Eye (tissue), 1 donor: ENCODE data around the gene ROM1.

Experiments
- DNase-seq: peaks from one replicate; pipeline ENCODE4 v3.0.0-alpha.2; 2015

ROM1 gene

DNA sequence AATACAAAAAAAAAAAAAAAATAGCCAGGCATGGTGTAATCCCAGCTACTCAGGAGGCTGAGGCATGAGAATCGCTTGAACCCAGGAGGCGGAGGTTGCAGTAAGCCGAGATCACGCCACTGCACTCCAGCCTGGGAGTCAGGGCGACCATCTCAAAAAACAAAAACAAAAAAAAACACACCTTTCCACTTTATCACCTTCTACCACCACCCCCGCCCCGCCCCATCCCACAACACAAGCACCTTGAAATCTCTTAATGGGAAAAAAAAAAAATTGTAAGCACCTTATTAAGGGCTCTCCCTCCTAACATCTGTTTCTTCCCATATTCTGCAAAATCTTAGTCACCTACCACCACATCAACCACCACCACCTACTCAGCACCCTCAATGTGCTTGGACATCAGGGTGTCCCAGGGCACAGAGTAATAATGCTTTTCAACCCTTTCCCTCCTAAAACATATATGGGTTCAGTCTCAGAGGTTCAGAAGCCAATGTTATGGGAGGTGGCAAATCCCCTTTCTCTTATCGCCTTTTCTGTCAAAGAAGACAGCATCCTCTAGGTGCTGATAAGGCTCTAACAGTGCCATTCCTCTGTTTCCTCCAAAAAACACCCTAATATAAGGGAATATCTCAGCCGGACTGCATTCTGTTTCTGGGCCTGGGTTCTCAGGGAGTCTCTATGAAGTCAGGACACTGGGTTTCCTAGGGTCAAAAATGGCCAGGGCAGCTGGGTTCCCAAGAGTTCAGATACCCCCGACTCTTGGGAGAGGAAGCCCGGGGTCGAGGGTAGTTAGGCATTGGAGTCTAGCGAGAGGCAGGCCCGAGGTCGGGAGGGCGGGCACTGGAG, 39.3 kb downstream of the ROM1 start:
- DNase-seq: no peak

DNA sequence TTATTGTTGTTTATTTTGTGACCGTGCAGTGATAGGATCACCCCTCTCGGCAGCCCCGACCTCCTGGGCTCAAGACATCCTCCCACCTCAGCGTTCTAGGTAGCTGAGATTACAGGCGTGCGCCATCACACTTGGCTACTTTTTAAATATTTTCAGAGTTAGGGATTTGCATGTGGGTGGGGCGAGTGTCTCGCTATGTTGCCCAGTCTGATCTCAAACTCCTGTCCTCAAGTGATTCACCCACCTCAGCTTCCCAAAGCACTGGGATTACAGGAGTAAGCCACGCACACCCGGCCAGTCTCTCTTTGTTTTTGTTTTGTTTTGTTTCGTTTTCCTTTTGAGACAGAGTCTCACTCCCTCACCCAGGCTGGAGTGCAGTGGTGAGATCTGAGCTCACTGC, 41.2 kb downstream of the ROM1 start:
- DNase-seq: no peak

DNA sequence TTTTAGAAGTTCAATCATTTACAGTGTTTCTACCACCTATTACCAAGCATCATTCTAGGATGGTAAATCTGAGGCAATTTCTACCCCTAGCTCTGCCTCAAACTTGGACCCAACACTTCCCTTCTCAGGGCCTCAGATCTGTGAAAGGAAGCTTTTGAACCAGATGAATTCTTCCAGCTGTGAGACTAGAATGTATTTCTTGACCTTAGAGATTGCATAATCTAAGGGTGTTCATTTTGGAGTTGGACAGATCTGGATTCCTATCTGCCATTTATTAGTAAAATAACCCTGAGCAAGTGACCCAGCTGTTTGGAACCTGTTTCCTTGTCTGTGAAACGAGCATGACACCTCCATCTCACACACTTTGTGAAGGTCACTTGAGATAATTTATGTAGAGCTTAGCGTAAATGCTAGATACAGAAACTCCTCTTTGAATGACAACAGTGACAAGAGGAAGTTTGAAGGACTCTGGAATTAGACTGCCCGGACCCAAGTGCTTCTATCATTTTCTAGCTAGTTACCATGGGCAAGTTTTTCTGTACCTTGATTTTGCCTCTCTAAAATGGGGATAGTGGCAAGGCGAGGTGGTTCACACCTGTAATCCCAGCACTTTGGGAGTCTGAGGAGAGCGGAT, 43.9 kb downstream of the ROM1 start:
- DNase-seq: no peak

DNA sequence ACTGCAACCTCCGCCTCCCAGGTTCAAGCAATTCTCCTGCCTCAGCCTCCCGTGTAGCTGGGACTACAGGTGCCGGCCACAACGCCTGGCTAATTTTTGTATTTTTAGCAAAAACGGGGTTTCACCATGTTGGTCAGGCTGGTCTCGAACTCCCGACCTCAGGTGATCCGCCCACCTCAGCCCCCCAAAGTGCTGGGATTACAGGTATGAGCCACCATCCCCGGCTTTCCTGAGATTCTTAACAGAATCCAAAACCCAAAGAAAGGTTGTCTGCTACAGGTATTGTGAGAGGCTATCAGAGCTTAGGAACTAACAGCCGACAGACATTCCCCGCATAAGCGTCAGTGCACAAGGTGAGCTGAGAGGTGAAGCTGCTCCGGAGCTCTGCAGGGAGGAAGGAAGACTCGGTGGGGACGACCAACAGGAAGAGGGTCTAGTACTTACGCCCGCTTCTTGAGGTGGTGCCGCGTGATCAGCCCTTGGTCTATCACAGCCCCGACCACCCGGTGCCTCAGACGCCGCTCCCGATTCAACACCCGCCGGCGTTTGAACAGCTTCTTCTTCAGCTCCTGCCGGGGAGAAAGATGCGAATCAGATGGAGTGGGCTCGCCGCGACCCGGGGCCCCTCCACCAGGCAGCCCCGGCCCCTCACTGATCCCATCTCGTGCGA, 51.5 kb downstream of the ROM1 start:
- no peak for DNase-seq
